ENCODE measurements around the gene PBX3. TPM values are rescaled to one million over a fixed set of nuclear protein-coding genes. Genes with fewer than 3 reads are reported as not detected.

Gene PBX3
- total and polyA plus RNA-seq, 4 donors = 7.3 to 18.9 (median 11.1) TPM

DNA sequence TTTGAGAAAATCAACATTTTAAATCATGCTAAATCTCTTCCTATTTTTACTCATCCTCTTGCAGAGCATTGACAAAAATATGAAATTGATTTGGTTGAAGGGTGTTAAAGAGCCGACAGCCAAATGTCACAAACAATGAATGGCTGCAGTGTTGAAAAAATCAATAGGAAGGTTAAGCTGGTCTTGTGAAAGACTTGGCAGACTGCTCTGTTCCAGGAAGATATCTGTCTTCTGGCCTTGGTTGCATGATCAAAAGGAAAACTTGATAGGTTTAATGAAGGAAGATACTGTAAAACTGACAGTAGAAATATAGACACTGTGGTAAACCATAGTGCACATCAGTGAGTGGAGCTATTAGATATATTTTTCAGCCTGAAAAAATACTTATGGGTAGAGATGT lies 103.6 kb downstream of the PBX3 start:
- Histone ChIP-seq H3K4me1 (ENCODE audit: control insufficient read depth in 4 of 4, insufficient read depth in 4 of 4, low read length in 3 of 4) (peaks cover 1 to 15% (median 8%) of the 10 kb centered on the region in 4 donors), H3K27me3 (ENCODE audit: control insufficient read depth in 4 of 4, insufficient read depth in 4 of 4, low read length in 3 of 4) (no peaks in the 10 kb centered on the region), H3K27ac (ENCODE audit: low read depth in 1 of 2, low read length in 2 of 2) (no peak overlapping the region), H3K9me3 (ENCODE audit: control insufficient read depth in 4 of 4, low read length in 3 of 4) (no peaks in the 10 kb centered on the region), H3K9ac (ENCODE audit: low read depth in 1 of 2, low read length in 2 of 2) (no peak overlapping the region), H3K4me3 (ENCODE audit: low read depth in 1 of 3, low read length in 3 of 3) (no peak overlapping the region), H3K36me3 (ENCODE audit: control insufficient read depth in 4 of 4, insufficient read depth in 3 of 4, low read depth in 1 of 4, low read length in 3 of 4) (no peaks in the 10 kb centered on the region)
- TF ChIP-seq, protein P1, sequence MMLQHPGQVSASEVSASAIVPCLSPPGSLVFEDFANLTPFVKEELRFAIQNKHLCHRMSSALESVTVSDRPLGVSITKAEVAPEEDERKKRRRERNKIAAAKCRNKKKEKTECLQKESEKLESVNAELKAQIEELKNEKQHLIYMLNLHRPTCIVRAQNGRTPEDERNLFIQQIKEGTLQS (IDR thresholded peaks at IDR 0.05) = no peak
- peak in 1 of 2 donors; percentile 19 for TF ChIP-seq RAD21 (IDR thresholded peaks at IDR 0.05)
- TF ChIP-seq HNF4G (IDR thresholded peaks at IDR 0.05) = no peak
- no peak for TF ChIP-seq MAX (IDR thresholded peaks at IDR 0.05)
- TF ChIP-seq FOXA2 (IDR thresholded peaks at IDR 0.05) = no peak
- TF ChIP-seq RXRA (IDR thresholded peaks at IDR 0.05) = peak in 1 of 2 donors; percentile 9
- TF ChIP-seq YY1 (IDR thresholded peaks at IDR 0.05) = peak; percentile 50
- no peak for TF ChIP-seq HNF4A (conservative IDR thresholded peaks at IDR 0.05)
- no peak for TF ChIP-seq FOXA1 (IDR thresholded peaks at IDR 0.05)
- no peak for DNase-seq (ENCODE audit: low spot score)
- WGBS = 34% methylated on average over 1 of the region's 1 CpG

- no peak for TF ChIP-seq YY1 (IDR thresholded peaks at IDR 0.05)
- no peak for TF ChIP-seq MAX (IDR thresholded peaks at IDR 0.05)
- TF ChIP-seq EGR1 (IDR thresholded peaks at IDR 0.05; ENCODE audit: low read depth in 2 of 2) = no peak
- TF ChIP-seq JUND (IDR thresholded peaks at IDR 0.05) = no peak
- TF ChIP-seq, protein P2, sequence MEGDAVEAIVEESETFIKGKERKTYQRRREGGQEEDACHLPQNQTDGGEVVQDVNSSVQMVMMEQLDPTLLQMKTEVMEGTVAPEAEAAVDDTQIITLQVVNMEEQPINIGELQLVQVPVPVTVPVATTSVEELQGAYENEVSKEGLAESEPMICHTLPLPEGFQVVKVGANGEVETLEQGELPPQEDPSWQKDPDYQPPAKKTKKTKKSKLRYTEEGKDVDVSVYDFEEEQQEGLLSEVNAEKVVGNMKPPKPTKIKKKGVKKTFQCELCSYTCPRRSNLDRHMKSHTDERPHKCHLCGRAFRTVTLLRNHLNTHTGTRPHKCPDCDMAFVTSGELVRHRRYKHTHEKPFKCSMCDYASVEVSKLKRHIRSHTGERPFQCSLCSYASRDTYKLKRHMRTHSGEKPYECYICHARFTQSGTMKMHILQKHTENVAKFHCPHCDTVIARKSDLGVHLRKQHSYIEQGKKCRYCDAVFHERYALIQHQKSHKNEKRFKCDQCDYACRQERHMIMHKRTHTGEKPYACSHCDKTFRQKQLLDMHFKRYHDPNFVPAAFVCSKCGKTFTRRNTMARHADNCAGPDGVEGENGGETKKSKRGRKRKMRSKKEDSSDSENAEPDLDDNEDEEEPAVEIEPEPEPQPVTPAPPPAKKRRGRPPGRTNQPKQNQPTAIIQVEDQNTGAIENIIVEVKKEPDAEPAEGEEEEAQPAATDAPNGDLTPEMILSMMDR (IDR thresholded peaks at IDR 0.05; ENCODE audit: low read depth, low read length, missing input control) = no peak
- no peak for TF ChIP-seq TAF1 (conservative IDR thresholded peaks at IDR 0.05)
- no peak for TF ChIP-seq RXRA (IDR thresholded peaks at IDR 0.05)
- no peak for TF ChIP-seq SP1 (IDR thresholded peaks at IDR 0.05)
- Histone ChIP-seq H3K9me3 (ENCODE audit: control insufficient read depth in 4 of 4, low read length in 3 of 4) (no peaks in the 10 kb centered on the region), H3K4me1 (ENCODE audit: control insufficient read depth in 4 of 4, insufficient read depth in 4 of 4, low read length in 3 of 4) (peaks cover 1 to 21% (median 9%) of the 10 kb centered on the region in 4 donors), H3K4me3 (ENCODE audit: low read depth in 1 of 3, low read length in 3 of 3) (no peak overlapping the region), H3K27me3 (ENCODE audit: control insufficient read depth in 4 of 4, insufficient read depth in 4 of 4, low read length in 3 of 4) (no peaks in the 10 kb centered on the region), H3K36me3 (ENCODE audit: control insufficient read depth in 4 of 4, insufficient read depth in 3 of 4, low read depth in 1 of 4, low read length in 3 of 4) (no peaks in the 10 kb centered on the region), H3K9ac (ENCODE audit: low read depth in 1 of 2, low read length in 2 of 2) (no peak overlapping the region), H3K27ac (ENCODE audit: low read depth in 1 of 2, low read length in 2 of 2) (no peak overlapping the region)
- DNase-seq (ENCODE audit: low spot score) = no peak
- whole genome bisulfite sequencing = 57% methylated on average over 2 of the region's 2 CpGs
Observed at GRCh38 chr9:125851979-125852378, 104.8 kb downstream of the PBX3 start.

GRCh38 chr9:125852386-125852785 lies 105.2 kb downstream of the PBX3 start:
- Histone ChIP-seq H3K9ac (ENCODE audit: low read depth in 1 of 2, low read length in 2 of 2) (no peak overlapping the region), H3K36me3 (ENCODE audit: control insufficient read depth in 4 of 4, insufficient read depth in 3 of 4, low read depth in 1 of 4, low read length in 3 of 4) (no peaks in the 10 kb centered on the region), H3K4me3 (ENCODE audit: low read depth in 1 of 3, low read length in 3 of 3) (no peak overlapping the region), H3K27me3 (ENCODE audit: control insufficient read depth in 4 of 4, insufficient read depth in 4 of 4, low read length in 3 of 4) (no peaks in the 10 kb centered on the region), H3K4me1 (ENCODE audit: control insufficient read depth in 4 of 4, insufficient read depth in 4 of 4, low read length in 3 of 4) (peaks cover 1 to 21% (median 9%) of the 10 kb centered on the region in 4 donors), H3K27ac (ENCODE audit: low read depth in 1 of 2, low read length in 2 of 2) (no peak overlapping the region), H3K9me3 (ENCODE audit: control insufficient read depth in 4 of 4, low read length in 3 of 4) (no peaks in the 10 kb centered on the region)
- WGBS = 88% methylated on average over 2 of the region's 2 CpGs
- DNase-seq (ENCODE audit: low spot score) = no peak
- TF ChIP-seq RAD21 (IDR thresholded peaks at IDR 0.05) = peak in 1 of 2 donors; percentile 13
- TF ChIP-seq, protein P3, sequence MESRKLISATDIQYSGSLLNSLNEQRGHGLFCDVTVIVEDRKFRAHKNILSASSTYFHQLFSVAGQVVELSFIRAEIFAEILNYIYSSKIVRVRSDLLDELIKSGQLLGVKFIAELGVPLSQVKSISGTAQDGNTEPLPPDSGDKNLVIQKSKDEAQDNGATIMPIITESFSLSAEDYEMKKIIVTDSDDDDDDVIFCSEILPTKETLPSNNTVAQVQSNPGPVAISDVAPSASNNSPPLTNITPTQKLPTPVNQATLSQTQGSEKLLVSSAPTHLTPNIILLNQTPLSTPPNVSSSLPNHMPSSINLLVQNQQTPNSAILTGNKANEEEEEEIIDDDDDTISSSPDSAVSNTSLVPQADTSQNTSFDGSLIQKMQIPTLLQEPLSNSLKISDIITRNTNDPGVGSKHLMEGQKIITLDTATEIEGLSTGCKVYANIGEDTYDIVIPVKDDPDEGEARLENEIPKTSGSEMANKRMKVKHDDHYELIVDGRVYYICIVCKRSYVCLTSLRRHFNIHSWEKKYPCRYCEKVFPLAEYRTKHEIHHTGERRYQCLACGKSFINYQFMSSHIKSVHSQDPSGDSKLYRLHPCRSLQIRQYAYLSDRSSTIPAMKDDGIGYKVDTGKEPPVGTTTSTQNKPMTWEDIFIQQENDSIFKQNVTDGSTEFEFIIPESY (IDR thresholded peaks at IDR 0.05) = no peak
